ENCODE measurements around the gene PDE2A. TPM values are rescaled to one million over a fixed set of nuclear protein-coding genes. Genes with fewer than 3 reads are reported as not detected.

The PDE2A gene
- total and polyA plus RNA-seq, 2 donors from 2014 or later = 12.6 to 42.0 TPM

- Histone ChIP-seq H3K9ac (ENCODE audit: low read length in 3 of 3) (no peak overlapping the region), H3K36me3 (ENCODE audit: control insufficient read depth in 2 of 3, insufficient read depth in 3 of 3, low read length in 3 of 3) (no peaks in the 10 kb centered on the region), H3K9me3 (ENCODE audit: control insufficient read depth in 2 of 3, insufficient read depth in 1 of 3, low read length in 3 of 3) (no peaks in the 10 kb centered on the region), H3K4me1 (ENCODE audit: control insufficient read depth in 2 of 3, insufficient read depth in 2 of 3, low read depth in 1 of 3, low read length in 3 of 3) (no peaks in the 10 kb centered on the region), H3K27ac (ENCODE audit: low read depth in 2 of 2, low read length in 2 of 2) (no peak overlapping the region), H3K4me3 (ENCODE audit: low read length in 3 of 3) (no peak overlapping the region), H3K27me3 (ENCODE audit: control insufficient read depth, insufficient read depth, low read length) (peaks cover 8% of the 10 kb centered on the region)
- intact Hi-C loops (cut with DNase I) = no loop called here
- DNase-seq = peak; percentile 84 to 92 (median 90)
- no peak for FAIRE-seq
- no peak for TF ChIP-seq CTCF (IDR thresholded peaks at IDR 0.05; ENCODE audit: borderline replicate concordance, extremely low read depth, insufficient read depth)
These were observed 2.7 kb upstream of the PDE2A start for GRCh38 chr11:72676861-72677341.

DNA sequence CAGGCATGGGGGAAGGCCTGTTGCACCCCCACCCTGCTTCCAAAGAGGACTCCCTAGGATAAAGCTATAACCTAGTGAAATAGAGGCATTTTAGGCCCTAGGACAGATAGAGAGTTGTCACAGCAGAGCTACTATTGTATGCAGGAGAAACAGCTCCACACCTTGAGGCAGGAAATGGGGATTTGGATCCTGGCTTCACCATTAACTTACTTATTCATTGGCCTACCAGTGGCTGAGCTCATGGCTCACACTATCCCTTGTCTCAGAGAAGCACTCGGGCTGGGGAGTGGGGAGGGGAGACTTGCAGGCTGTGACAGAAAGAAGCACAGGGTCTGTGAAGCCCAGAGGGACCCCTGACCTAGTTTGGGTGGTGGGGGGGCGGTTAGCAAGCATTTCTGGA is 999 bp upstream of the PDE2A start:
- intact Hi-C loops (cut with DNase I) = no loop called here
- Histone ChIP-seq H3K36me3 (ENCODE audit: control insufficient read depth in 2 of 3, insufficient read depth in 3 of 3, low read length in 3 of 3) (no peaks in the 10 kb centered on the region), H3K27me3 (ENCODE audit: control insufficient read depth, insufficient read depth, low read length) (peaks cover 8% of the 10 kb centered on the region), H3K9me3 (ENCODE audit: control insufficient read depth in 2 of 3, insufficient read depth in 1 of 3, low read length in 3 of 3) (no peaks in the 10 kb centered on the region), H3K4me1 (ENCODE audit: control insufficient read depth in 2 of 3, insufficient read depth in 2 of 3, low read depth in 1 of 3, low read length in 3 of 3) (no peaks in the 10 kb centered on the region), H3K9ac (ENCODE audit: low read length in 3 of 3) (no peak overlapping the region), H3K27ac (ENCODE audit: low read depth in 2 of 2, low read length in 2 of 2) (no peak overlapping the region), H3K4me3 (ENCODE audit: low read length in 3 of 3) (no peak overlapping the region)
- no peak for DNase-seq
- FAIRE-seq = no peak
- TF ChIP-seq CTCF (IDR thresholded peaks at IDR 0.05; ENCODE audit: borderline replicate concordance, extremely low read depth, insufficient read depth) = no peak

DNA sequence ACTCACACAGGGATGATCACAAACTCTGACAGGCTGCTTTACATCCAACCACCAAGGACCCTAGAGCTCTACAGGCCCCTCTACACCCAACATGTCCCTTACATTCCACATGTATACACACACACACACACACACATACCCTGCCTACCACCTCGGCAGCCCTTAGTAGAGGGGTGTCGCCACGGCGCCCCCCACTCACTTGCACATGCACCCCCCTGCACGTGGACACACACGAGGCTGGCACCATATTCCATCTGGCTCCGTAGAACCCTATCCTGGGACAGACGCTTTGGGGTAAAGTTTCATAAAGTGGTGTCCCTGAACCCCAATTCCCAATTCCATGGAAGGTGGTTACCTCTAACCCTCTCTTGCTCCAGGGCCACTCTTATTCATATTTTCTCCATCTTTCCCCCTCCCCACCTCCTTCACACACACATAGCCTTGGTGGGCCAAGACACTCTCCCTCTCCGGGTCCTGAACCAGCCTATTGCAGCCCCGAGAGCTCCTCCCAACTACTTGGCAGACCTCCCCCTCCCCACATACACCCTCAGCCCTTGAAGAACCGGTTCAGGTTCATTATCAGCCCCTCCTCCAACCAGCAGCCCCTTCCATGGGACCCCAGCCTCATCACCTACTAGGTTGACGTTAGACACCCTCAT is 809 bp downstream of the PDE2A start:
- Histone ChIP-seq H3K9me3 (ENCODE audit: control insufficient read depth in 2 of 3, insufficient read depth in 1 of 3, low read length in 3 of 3) (no peaks in the 10 kb centered on the region), H3K9ac (ENCODE audit: low read length in 3 of 3) (no peak overlapping the region), H3K4me3 (ENCODE audit: low read length in 3 of 3) (no peak overlapping the region), H3K27ac (ENCODE audit: low read depth in 2 of 2, low read length in 2 of 2) (no peak overlapping the region), H3K36me3 (ENCODE audit: control insufficient read depth in 2 of 3, insufficient read depth in 3 of 3, low read length in 3 of 3) (no peaks in the 10 kb centered on the region), H3K27me3 (ENCODE audit: control insufficient read depth, insufficient read depth, low read length) (peaks cover 8% of the 10 kb centered on the region), H3K4me1 (ENCODE audit: control insufficient read depth in 2 of 3, insufficient read depth in 2 of 3, low read depth in 1 of 3, low read length in 3 of 3) (no peaks in the 10 kb centered on the region)
- FAIRE-seq = no peak
- DNase-seq = peak in 4 of 5 donors; percentile 55 to 75 (median 62)
- intact Hi-C loops (cut with DNase I) = no loop called here
- TF ChIP-seq CTCF (IDR thresholded peaks at IDR 0.05; ENCODE audit: borderline replicate concordance, extremely low read depth, insufficient read depth) = no peak
